Right forelimb (tissue), 1 donor: ENCODE results near the gene MMP11.
A peak's percentile ranks its signal among the peaks of the same experiment; 100 is the strongest.

ENCODE experiments used
- DNase-seq: peaks from one replicate; pipeline ENCODE4 v3.0.0-alpha.2; 2018

MMP11 gene

DNA sequence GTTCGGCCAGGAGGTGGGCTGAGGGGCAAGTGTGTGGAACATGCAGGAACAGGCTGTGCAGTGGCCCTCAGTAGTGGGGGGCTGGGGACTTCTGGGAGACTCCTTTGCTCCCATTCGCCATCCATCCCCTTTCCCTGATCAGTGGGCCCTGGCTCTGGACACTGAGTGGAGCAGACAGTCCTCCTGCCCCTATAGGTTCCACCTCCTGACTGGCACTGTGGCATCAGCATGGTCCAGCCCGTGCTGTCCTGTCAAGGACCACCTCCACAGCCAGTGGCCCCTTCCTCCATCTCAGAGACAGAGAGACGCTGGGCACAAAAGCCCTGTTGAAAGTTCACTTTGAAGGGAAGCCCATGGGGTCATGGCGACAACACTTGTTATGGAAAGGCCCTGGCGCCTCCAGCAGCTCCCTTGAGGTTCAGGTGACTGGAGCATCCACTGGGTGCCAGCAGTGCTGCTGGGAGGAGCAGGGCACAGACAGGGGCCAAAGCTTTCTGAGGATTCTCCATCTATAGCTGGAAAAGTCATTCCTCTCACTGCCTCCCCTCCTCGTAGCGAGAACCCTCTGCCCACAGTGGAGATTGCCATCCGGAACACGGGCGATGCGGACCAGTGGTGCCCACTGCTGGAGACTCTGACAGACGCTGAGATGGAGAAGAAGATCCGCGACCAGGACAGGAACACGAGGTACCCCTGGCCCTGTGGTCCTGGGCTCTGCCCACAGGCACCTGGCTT is 60.5 kb downstream of the MMP11 start:
- peak; percentile 36 for DNase-seq
